Activated T-cell treated with anti-CD3 and anti-CD28 coated beads for 24 hours (primary cell): ENCODE data around the gene WWOX.

Experiments
- DNase-seq: peaks from one replicate; pipeline ENCODE4 v3.0.0-alpha.2; 2020; ENCODE audit warnings: low read depth

The WWOX gene

DNA sequence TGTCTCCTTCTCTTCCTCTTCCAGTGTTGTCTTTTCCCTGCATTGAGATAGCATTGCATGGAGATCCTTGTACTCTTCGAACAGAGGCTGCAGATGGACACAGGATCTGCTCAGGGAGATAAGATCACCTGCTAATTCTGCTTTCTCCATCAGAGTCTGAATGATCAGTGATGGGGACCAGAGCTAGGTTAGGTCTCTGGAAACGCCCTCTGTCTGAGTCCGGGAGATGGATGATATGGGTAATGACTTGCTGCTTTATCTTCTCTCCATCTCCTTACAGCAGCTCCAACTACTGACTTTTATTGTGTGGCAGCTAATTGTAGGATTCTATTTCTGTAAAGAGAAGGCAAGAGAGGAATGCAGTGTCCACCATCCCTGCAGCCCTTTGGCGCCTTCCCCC is 435.6 kb downstream of the WWOX start:
- no peak for DNase-seq

DNA sequence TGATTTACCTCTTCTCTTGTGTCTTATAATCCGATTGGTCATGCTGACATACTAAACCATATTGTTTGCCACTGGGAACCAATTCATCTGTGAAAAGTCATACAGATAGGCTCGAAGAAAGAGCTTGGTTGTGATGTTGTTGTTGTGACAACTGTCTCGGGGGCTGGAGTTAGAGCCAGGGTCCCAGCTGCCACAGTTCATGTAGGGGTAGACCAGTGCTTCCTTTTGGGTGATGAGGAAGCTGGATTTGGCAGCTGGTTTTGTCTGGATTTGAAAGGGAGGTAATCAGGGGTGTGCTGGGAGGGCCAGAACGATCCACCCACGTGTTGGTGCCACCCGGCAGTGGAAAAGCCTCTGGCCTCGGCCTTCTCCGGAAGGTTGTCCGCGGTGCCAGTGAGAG is 438.1 kb downstream of the WWOX start:
- no peak for DNase-seq

DNA sequence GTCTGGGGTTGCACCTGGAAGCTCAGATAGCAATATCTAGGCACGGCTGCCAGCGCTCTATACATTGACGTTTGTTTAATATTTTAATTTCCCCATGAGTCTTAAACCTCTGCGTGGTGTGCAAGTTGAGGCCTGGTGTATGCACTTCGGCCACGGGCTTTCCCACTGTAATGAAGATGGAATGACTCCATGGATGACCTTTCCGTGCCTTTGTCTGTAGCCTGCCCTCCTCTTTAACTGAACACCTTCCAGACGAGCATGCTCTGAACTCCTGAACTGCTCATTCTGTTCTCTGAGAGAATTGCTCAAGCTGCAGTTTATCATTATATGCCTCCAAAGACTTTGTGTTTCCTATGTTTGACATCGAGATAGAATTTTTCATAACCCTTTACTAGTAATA is 438.8 kb downstream of the WWOX start:
- no peak for DNase-seq

DNA sequence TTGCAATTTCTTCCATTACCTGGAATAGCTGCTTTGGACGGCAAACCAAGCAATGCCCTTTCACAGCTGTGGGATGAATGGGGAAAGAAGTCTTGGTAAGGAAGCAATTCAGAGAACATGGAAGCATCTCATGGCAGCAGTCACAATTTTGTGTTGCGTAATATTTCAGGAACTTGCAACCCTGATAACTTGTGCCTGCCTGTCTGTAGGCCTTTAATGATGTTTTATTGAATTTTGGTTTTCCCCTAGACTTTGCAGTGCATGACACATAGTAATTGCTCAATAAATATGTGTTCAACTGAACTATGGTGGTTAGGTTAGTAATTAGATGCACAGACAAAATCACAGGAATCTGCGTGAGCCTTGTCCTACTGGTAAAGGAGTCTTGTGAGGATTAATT is 439.5 kb downstream of the WWOX start:
- no peak for DNase-seq

DNA sequence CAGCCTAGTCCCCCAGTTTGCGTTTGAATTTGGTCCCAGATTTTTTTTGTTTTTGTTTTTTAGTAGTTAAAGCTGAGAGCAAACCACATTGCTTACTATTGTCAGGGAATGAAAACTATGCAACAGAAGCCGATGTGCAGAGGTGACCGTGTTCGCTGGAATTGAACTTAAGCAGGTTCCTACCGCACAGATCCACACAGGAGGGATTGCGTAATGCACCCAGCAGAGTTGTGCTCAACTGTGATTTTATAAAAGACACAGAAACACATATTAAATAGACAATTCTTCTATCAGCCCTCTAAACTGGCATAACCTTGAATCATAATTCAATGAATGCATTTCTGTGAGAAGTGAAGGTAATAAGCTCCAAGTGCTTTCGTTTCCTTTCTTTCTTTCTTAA is 443.0 kb downstream of the WWOX start:
- DNase-seq: no peak

DNA sequence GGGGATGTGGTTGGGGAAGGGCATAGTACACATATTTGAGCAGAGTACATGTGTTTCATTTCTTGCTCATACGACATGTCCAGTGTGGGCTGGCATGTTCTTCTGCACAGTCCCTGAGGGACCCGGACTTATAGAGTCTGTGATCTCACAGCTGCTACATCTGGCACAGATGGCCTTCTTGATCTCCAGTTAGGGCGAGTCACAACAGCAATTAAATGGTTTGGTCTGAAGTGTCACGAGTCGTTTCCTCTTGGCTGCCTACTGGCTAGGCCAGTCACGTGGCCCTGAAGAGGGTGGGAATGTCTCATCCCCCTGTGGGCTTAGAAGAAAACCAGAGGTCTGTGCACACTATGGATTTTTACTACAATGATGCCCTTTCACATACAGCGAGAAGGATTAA is 443.6 kb downstream of the WWOX start:
- DNase-seq: no peak

DNA sequence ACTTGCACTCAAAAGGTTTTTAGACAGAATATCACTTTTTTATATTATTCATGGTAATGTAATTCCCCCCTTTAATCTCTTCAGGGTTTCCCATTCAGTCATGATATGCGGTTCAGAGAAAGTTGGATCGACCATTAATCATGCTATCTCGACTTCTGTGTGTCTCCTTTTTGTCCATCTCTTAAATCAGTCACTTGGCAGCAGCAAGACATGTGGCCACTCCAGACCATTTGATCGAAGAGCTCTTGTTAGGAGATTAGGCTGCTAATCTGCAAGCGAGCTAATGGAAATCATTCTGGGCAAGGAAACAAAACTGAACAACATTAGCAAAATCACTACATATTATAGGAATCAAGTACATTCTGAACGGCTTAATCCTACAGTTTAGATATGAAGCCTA is 449.9 kb downstream of the WWOX start:
- DNase-seq: no peak

DNA sequence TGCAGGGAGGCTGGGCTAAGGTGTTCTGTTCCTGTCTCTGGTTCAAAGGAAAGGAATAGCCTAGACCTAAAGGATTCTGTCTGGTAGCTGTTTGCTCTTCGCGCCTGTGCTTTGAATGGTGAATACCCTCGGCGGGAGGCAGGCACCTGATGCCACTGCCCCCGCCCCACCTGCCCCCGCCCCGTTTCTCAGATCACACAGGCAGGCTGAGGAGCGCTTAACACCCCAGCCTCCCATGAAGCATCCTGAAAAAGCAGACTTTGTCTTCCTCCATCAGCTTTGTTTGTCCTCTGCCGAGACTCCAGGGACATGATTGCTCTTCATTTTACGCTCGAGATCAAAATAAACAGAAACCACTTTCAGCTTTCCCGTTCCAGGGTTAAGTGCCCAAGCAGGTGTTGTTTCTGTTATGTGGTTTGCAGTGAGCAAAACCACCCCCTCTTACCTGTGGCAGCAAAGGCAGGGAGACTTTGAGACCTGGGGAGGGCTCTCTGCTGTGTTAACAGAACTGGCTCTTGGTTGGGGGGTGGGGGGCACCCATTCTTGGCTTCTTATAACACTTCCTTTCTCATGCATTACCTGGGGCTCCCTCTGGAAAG is 452.1 kb downstream of the WWOX start:
- DNase-seq: no peak

DNA sequence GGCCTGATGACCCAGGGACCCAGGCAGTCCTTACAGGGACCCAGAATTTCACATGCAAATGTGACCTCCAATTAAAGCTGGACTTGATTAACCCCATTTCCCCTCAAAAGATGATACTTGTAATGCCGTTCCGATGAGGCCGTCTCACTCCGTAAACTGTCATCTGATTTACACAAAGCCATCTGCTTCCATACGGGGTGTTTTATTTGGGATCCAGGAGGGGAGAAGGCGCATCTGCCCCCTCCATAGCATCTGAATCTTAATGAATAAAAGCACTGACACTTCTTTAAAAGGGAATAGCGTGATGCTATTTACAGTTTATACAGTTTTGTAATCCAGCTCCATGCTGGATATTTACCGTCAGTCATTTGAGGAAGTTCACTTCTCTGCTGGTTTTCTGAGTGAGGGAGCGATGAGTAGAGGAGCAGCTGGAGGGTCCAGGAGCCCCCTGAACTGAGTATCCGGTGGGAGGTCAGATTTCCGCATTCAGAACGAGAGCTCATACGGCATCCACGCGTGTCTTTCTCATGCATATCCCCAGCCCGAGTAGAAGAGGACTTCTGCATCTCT is 452.7 kb downstream of the WWOX start:
- no peak for DNase-seq

DNA sequence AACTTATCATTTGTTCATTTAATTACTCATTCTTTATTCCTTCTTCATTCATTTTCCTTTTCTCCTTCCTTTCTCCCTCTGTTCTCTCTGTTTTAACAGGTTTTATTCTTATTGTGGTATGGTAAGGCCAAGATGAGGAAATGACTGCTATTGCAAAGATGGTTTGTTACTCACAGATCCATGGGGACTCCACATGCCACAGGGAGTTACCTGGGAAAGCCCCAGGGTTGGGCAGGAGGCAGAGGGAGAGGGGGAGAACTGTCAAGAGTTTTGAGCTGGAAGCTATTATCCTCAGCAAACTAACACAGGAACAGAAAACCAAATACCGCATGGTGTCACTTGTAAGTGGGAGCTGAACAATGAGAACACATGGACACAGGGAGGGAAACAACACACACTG is 453.3 kb downstream of the WWOX start:
- no peak for DNase-seq

DNA sequence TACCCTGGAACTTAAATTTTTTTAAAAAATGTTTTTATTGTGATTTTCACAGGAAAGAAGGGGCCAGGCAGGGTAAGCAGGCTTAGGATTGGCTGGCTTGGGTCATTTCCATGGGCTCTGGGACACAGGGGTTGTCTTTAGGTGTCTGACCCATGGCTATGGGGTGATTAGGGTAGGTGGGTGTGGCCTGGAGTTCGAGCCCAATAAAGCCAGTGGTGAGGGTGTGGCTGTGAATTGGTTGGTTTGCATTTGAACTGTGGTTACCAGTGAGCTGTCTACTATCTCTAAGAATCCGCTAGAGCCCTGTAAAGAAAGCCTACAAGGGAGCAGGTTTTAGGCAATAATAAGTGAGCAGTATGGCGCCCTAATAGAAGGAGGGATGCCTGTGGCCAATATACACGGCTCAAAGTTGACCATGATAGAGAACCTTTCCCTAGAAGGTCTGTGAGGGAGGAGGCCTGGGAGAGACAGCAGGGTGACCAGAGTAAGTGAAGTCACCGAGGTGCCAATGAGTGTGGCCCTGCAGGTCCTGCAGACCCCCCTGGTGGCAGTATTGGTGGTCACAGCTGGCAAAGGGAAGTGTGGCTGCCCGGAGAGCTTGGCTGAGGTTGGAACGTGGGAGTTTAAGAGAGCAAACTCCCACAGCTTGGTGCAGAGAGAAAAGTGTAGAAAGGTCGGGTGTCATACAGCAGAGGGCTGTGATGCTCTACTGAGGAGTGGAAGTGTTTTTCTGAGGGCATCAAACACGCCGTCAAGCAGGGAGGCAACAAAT is 454.0 kb downstream of the WWOX start:
- no peak for DNase-seq

DNA sequence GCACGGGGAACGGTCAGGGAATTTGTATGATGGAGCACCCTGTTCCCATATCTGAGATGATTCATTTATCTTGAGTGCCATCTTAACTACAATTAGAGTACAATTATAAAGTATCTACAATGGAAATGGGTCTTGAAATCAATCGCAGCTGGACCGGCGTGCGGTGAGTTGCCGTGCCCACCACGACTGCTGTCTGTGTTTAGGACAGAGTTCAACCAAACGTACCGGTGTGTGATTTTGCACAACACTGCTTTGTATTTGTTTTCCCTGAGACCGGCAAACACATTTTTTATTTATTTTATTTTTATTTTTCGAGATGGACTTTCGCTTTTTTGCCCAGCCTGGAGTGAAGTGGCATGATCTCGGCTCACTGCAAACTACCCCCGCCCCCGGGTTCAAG is 457.0 kb downstream of the WWOX start:
- no peak for DNase-seq

DNA sequence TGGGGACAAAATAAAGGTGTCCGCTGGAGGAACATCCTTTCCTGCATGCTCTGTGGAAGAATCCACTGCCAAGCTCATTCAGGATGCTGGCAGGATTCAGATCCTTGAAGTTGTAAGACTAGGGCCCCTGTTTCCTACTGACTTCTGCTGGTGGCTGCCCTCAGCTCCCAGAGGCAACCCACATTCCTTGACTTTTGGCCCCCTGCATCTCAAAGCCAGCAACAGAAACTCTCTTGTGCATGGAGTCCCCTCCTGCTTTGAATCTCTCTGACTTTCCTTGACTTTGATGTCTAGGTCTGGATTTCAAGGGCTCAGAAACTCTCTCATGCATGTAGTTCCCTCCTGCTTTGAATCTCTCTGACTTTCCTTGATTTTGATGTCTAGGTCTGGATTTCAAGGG is 461.5 kb downstream of the WWOX start:
- no peak for DNase-seq

DNA sequence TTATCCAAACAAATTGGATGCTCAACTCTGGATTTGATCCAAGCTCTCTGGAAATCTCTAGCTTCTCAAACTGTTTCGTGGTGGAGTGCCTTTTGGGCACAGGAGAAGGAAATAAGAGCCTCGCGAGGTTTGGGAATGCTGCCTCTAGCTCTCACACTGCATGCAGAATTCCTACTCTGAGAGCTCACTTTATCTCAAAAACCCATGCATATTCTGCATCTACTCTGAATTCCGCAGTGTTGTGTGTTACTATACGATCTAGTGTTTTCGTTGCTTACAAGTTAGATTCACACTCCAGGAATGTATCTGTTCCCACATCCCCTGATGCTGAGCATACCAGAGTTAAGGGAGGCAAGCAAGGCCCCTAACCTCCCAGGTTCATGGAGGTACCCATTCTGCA is 462.7 kb downstream of the WWOX start:
- no peak for DNase-seq

DNA sequence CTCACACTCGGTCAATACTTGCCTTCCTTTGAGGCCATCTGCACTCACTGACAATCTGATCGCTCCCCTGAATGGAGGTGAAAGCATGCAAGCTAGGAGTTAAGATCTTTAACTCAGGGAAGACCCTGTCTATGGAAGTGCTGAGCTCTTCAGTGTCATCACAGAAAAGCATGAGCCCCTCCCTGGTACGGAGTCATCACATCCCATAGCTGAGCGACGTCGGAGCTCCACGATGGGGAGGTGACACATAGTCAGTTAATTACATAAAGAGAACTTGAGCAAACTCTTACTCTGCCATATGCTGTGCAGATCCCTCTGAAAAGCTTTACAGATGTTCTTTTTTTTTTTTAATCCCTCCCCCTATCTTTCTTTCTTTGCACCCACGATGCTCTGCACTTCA is 463.2 kb downstream of the WWOX start:
- no peak for DNase-seq

DNA sequence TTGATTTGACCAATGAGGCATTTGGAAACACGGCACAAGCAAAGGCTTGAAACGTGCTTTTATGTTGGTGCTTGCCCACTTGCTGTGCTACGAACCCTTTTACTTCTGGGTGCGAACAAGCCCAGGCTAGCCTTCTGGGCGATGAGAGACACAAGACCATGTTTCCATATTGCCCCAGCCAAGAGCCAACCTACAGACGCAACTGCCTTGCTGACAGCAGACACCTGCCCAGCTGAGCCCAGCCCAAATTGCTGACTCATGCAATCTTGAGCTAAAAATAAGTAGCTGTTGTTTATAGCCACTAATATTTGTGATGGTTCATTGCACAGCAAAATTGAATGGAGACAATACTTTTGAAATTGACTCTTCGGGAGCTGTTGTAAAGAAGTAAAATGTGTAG is 464.5 kb downstream of the WWOX start:
- no peak for DNase-seq

DNA sequence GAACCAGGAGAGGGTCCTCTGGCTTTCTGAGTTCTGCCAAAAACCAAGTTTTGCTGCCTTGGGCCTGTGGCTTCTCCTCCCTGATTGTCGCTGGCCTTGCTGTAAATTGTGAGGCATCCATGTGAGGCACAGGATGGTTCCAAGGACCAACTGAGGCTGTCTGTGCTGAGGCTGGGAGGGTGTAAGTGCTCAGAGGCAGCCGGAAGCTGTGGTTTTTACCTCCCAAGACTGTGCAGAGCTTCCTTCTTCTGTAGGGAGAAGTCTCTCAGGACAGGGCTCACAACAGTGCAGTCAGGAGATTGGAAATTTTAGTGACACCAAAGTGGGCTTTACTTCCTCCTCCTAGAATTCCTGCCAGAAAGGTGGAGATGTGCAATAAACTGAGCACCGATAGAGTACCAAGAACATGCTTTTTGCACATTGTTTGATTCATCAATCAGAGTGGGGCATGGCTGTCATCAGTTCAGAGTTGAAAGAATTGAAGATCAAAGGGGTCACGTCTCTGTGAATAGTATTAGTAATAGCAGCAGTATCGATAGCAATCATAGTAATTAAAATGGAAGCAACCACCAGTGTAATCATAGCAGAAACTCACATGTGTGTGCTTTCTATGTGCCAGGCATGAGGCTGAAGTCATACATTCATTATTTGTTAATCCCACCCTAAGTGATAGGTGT is 467.1 kb downstream of the WWOX start:
- no peak for DNase-seq

DNA sequence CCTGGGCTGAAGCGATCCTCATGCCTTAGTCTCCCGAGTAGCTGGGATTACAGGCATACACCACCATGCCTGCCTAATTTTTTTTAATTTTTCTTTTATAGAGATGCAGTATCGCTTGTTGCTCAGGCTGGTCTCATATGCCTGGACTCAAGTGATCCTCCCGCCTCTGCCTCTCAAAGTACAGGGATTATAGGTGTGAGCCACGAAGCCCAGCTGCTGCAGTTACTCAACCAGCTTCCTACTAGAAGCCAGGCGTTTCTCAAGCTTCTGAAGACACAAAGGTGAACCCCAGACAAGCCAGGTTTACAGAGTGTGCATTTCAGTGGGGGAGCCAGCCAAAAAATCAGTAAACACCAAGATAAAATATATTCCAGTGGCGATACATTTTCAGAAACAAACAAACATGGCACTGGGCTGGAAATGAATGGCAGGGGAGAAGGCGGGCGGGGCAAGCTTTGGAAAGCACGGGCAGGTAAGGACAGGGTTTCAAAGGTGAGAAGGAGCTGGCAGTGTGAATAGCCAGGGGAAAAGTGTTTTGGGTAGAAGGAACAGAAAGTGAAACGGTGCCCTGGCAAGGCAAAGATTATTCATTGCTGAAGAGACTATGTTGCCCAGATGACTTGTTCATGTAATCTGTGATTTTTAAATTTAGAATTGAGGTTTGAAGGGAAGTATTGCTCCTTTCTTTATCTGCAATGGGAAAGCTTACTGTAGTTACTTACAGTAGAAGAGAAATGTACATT is 471.1 kb downstream of the WWOX start:
- DNase-seq: no peak

DNA sequence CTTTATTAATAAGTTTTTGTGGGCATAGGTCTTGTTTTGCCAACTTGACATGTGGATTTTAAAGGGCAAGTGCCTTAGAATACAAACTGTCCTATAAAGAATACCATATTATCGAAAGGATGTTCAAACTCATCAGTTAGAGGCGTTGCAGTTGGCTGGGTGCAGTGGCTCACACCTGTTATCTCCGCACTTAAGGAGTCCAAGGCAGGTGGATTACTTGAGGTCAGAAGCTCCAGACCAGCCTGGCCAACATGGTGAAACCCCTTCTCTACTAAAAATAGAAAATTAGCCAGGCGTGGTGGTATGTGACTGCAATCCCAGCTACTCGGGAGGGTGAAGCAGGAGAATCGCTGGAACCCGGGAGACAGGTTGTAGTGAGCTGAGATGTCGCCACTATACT is 472.0 kb downstream of the WWOX start:
- no peak for DNase-seq

DNA sequence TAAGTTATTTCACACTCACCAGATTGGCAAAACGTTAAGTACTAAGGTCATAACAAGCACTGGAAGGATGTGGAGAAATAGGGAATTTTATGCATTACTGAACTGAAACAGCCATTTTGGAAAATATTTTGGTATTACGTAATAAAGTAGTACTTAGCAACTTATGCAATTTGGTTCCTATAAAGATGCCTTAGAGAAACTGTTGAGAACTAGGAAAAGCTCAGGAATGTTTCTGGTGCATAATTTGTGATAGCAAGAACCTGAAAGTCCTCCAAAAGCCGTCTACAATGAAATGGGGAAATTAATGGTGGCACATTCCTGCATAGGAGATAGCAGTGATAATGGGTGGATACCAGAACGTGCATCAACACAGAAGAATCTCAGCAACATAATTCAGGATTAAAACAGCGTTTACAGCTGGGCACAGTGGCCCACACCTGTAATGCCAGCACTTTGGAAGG is 472.5 kb downstream of the WWOX start:
- DNase-seq: no peak

DNA sequence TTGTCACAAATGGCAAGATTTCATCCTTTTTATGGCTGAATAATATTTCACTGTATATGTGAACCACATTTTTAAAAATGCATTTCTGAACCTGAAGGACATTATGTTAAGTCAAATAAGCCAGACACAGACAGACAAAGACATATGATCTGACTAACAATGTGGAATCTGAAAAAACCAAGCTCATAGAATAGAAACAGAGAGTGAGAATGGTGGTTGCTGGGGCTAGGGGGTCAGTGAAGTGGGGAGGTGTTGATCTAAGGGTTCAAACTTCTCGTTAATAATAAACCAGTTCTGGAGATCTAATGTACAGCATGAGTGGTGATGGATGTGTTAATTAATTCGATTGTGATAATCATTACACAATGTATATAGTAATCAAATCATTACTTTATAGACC is 475.1 kb downstream of the WWOX start:
- no peak for DNase-seq

DNA sequence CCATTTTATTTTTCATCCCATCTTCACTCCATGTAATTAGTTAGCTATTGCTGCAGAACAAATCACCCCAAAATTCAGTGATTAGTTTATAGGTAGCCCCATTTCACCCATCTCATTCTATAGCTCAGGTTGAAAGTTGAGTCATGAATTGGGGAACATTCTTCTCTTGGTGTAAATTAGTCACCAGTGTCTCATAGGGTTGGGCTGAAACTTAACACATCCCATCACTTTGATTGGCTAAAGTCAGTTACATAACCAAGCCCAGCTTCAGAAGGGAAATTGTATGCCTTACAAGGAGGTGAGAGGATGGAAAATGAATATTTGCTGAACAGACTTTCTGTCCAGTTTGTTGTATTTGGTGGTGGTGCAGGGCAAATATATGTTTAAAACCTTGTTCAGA is 477.5 kb downstream of the WWOX start:
- no peak for DNase-seq
